Measurements from ENCODE around the gene FAM163B.

Gene FAM163B

GRCh38 chr9:133653638-133654037 is 44.4 kb upstream of the FAM163B start:
- Histone ChIP-seq H3K36me3 (ENCODE audit: control insufficient read depth, insufficient read depth, low read length) (no peaks in the 10 kb centered on the region), H3K4me3 (replicated peaks; ENCODE audit: low read depth, low read length) (no peak overlapping the region), H3K27me3 (replicated peaks; ENCODE audit: control insufficient read depth, insufficient read depth, low read length) (no peaks in the 10 kb centered on the region; the same call in 1 of the 2 replicates)
- no peak for TF ChIP-seq CTCF (IDR thresholded peaks at IDR 0.05; ENCODE audit: insufficient read depth, low read length, poor library complexity, severe bottlenecking)
- DNase-seq (ENCODE audit: extremely low read depth, insufficient read length): no peak

- TF ChIP-seq CTCF (IDR thresholded peaks at IDR 0.05; ENCODE audit: insufficient read depth, low read length, poor library complexity, severe bottlenecking): no peak
- H3K27me3 ChIP-seq (replicated peaks; ENCODE audit: control insufficient read depth, insufficient read depth, low read length): no peaks in the 10 kb centered on the region; the same call in none of the 2 replicates
- H3K36me3 ChIP-seq (ENCODE audit: control insufficient read depth, insufficient read depth, low read length): no peaks in the 10 kb centered on the region
- DNase-seq (ENCODE audit: extremely low read depth, insufficient read length): no peak
- no peak overlapping the region for H3K4me3 ChIP-seq (replicated peaks; ENCODE audit: low read depth, low read length)
Observed at GRCh38 chr9:133650026-133650425, 40.8 kb upstream of the FAM163B start.

- H3K4me3 ChIP-seq (replicated peaks; ENCODE audit: low read depth, low read length): no peak overlapping the region
- TF ChIP-seq CTCF (IDR thresholded peaks at IDR 0.05; ENCODE audit: insufficient read depth, low read length, poor library complexity, severe bottlenecking): no peak
- H3K27me3 ChIP-seq (replicated peaks; ENCODE audit: control insufficient read depth, insufficient read depth, low read length): no peaks in the 10 kb centered on the region; the same call in none of the 2 replicates
- H3K36me3 ChIP-seq (ENCODE audit: control insufficient read depth, insufficient read depth, low read length): no peaks in the 10 kb centered on the region
- no peak for DNase-seq (ENCODE audit: extremely low read depth, insufficient read length)
Observed at GRCh38 chr9:133649194-133649593, 40.0 kb upstream of the FAM163B start.

- TF ChIP-seq CTCF (IDR thresholded peaks at IDR 0.05; ENCODE audit: insufficient read depth, low read length, poor library complexity, severe bottlenecking): no peak
- peaks cover under 1% of the 10 kb centered on the region for H3K27me3 ChIP-seq (replicated peaks; ENCODE audit: control insufficient read depth, insufficient read depth, low read length)
- no peak for DNase-seq (ENCODE audit: extremely low read depth, insufficient read length)
- no peaks in the 10 kb centered on the region for H3K36me3 ChIP-seq (ENCODE audit: control insufficient read depth, insufficient read depth, low read length)
- H3K4me3 ChIP-seq (replicated peaks; ENCODE audit: low read depth, low read length): no peak overlapping the region
Observed at GRCh38 chr9:133647765-133648469, 38.7 kb upstream of the FAM163B start.

GRCh38 chr9:133647148-133647547 is 38.0 kb upstream of the FAM163B start:
- H3K4me3 ChIP-seq (replicated peaks; ENCODE audit: low read depth, low read length): no peak overlapping the region
- DNase-seq (ENCODE audit: extremely low read depth, insufficient read length): no peak
- H3K27me3 ChIP-seq (replicated peaks; ENCODE audit: control insufficient read depth, insufficient read depth, low read length): peaks cover 2% of the 10 kb centered on the region
- H3K36me3 ChIP-seq (ENCODE audit: control insufficient read depth, insufficient read depth, low read length): no peaks in the 10 kb centered on the region
- TF ChIP-seq CTCF (IDR thresholded peaks at IDR 0.05; ENCODE audit: insufficient read depth, low read length, poor library complexity, severe bottlenecking): no peak
